ENCODE results near the gene EDN1. TPM values are rescaled to one million over a fixed set of nuclear protein-coding genes. Genes with fewer than 3 reads are reported as not detected.
A peak's percentile ranks its signal among the peaks of the same experiment; 100 is the strongest.

The EDN1 gene
- total RNA-seq, 1 experiment from 2014 or later = 15.1 TPM

- Histone ChIP-seq H3K36me3 (ENCODE audit: control insufficient read depth, insufficient read depth, low read length) (no peaks in the 10 kb centered on the region), H3K4me1 (ENCODE audit: control insufficient read depth, insufficient read depth, low read length) (peaks cover 33% of the 10 kb centered on the region), H3K27me3 (ENCODE audit: control insufficient read depth, insufficient read depth, low read length) (no peaks in the 10 kb centered on the region), H3K4me3 (ENCODE audit: low read depth in 2 of 2, low read length in 2 of 2) (no peak overlapping the region), H3K27ac (ENCODE audit: low read length) (peak overlapping the region; percentile 98), H3K9me3 (ENCODE audit: control insufficient read depth, insufficient read depth, low read depth, low read length) (no peaks in the 10 kb centered on the region)
- in situ Hi-C loops (cut with HindIII; ENCODE audit: low pct_unique_long_range_greater_than_20kb, low sequenced_read_pairs) (no loop called here), intact Hi-C loops (cut with micrococcal nuclease; ENCODE audit: unreplicated experiment) (no loop called here)
- CTCF ChIA-PET = interaction anchor here (0.6 to 0.9 kb wide), 2 partner anchors 48 to 128 kb away, joined by 3 to 6 read pairs; no protein-coding TSS in a partner anchor
- TF ChIP-seq POLR2AphosphoS5 (IDR thresholded peaks at IDR 0.05; ENCODE audit: low read depth, low read length) (no peak), CTCF (IDR thresholded peaks at IDR 0.05) (no peak), SIN3A (IDR thresholded peaks at IDR 0.05; ENCODE audit: borderline replicate concordance, insufficient read depth, low read depth, low read length) (no peak), REST (IDR thresholded peaks at IDR 0.05; ENCODE audit: insufficient read depth in 1 of 2, low read depth in 2 of 2, low read length in 1 of 2) (no peak), TCF7L2 (IDR thresholded peaks at IDR 0.05; ENCODE audit: low read depth, low read length) (no peak)
- peak; percentile 74 for ATAC-seq
- BruUV-seq (replicated peaks) = no TSS peak
- DNase-seq (ENCODE audit: low read depth, low spot score) = no peak
- POLR2A ChIA-PET = no interaction called here
Observed at GRCh38 chr6:12335717-12336116, 45.6 kb downstream of the EDN1 start.

GRCh38 chr6:12336121-12336971 is 46.2 kb downstream of the EDN1 start:
- H3K4me1 ChIP-seq (ENCODE audit: control insufficient read depth, insufficient read depth, low read length) = peaks cover 36% of the 10 kb centered on the region
- in situ Hi-C loops (cut with HindIII; ENCODE audit: low pct_unique_long_range_greater_than_20kb, low sequenced_read_pairs) = no loop called here

More at GRCh38 chr6:12336121-12336971, 46.2 kb downstream of the EDN1 start:
- Histone ChIP-seq H3K9me3 (ENCODE audit: control insufficient read depth, insufficient read depth, low read depth, low read length) (no peaks in the 10 kb centered on the region), H3K36me3 (ENCODE audit: control insufficient read depth, insufficient read depth, low read length) (no peaks in the 10 kb centered on the region), H3K27me3 (ENCODE audit: control insufficient read depth, insufficient read depth, low read length) (no peaks in the 10 kb centered on the region), H3K4me3 (ENCODE audit: low read depth in 2 of 2, low read length in 2 of 2) (no peak overlapping the region), H3K27ac (ENCODE audit: low read length) (peak overlapping the region; percentile 98)
- ATAC-seq (peak; percentile 93), DNase-seq (ENCODE audit: low read depth, low spot score) (no peak)
- ChIA-PET POLR2A (no interaction called here), CTCF (interaction anchor here (0.6 to 0.9 kb wide), 3 partner anchors 46 to 128 kb away, joined by 3 to 6 read pairs (median 3); partner anchors contain the start of gene EDN1)
- BruUV-seq (replicated peaks) = no TSS peak
- TF ChIP-seq TCF7L2 (IDR thresholded peaks at IDR 0.05; ENCODE audit: low read depth, low read length) (peak; percentile 57; the same call in 1 of the 2 replicates), SIN3A (IDR thresholded peaks at IDR 0.05; ENCODE audit: borderline replicate concordance, insufficient read depth, low read depth, low read length) (no peak), CTCF (IDR thresholded peaks at IDR 0.05) (no peak), POLR2AphosphoS5 (IDR thresholded peaks at IDR 0.05; ENCODE audit: low read depth, low read length) (peak; percentile 66; the same call in 1 of the 2 replicates)
- intact Hi-C loops (cut with micrococcal nuclease; ENCODE audit: unreplicated experiment) = no loop called here

All from Panc1 (cell line).